Measurements from ENCODE around the gene GABPB1.
"Not testable (repeated sequence)": the region's sequence is repeated elsewhere in the genome, so short reads cannot be mapped to it uniquely, and the experiment has no call there.

GABPB1 gene

DNA sequence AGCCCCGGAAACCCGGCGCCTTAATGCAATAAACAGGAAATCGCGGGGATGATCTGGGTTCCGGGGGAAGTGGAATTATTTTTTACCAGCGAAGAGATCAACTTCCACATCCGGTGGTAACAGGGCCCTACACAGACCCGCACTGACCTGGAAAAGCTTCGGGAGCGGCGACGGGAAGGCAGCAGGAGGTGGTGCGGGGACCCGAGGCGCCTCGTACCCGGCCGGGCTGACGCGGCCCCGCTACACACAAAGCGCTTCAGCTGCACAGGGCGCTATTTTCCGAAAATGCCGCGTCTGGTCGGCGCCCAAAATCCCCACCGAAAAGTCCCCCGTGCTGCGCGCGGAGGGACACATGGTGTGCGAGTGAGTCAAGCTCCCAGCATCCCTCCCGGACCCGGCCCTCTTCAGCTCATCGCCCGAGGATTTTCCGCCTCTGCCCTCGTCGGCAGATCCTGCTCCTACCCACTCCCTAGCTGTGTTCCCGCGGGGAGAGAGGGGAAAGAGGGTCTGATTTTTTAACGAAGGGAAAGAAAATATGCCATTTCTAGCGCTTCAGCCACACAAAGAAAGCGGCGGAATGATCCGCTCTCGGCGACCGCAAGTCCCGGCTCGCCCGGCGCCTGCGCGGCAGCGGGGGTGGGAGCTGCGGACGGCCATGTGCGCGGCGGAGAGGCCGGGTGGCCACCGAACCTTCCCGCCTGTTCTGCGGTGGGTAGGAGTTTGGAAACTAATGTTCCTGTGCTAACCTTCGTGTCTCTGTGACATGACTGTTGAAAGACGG is at the start of gene GABPB1:
GABPB1 (minus strand) TSS at position 361 of the 781 bp plus-strand sequence. CDS start 45,400 bp downstream, outside the sequence.
- DNase-seq: peak; percentile 84

DNA sequence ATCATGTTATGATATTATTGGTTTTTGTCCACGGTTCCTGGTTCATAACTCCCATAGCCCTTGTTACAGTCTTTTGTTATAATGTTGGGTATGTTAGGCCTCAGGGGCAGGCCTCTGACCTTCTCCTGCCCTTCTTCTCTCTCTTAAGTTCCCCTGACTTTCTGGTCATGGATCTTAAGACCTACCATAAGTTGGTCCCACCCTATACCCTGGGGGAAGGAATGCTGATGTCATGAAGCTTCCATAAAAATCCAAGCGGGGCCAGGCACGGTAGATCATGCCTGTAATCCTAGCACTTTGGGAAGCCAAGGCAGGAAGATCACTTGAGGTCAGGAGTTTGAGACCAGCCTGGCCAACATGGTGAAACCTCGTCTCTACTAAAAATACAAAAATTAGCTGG is 36.6 kb upstream of the GABPB1 start:
- not testable (repeated sequence) for DNase-seq

DNA sequence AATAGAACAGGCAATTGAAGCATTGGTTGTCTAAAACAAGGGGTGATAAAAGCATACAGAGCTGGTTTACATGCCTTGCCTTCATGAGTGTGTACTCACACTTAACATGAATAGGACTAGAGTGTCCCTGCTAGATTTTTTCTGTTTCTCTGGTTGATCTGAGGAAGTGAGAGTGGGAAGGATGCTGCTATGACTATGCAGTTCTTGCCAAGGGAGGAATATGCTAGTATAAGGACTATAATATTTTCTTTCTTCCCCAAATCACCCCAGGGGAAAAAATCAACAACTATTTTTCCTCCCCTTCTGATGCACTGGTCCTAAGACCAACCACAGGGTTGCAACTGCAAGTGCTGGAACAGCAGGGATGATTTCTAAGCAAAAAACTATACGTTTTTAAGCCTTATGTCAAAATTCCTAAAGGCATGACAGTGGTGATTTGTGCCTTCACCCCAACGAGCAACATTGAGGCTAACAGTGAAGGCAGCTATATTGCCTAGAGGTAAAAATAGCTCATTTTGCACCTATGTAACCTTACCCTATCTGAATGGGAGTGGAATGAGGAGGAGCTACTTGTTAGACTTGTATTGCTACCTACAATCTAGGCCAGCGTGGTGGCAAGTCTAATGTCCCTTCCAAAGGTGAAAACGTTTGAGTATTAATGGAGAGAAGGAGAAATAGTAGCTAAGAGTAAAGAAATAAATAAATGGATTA is 35.7 kb upstream of the GABPB1 start:
- no peak for DNase-seq

DNA sequence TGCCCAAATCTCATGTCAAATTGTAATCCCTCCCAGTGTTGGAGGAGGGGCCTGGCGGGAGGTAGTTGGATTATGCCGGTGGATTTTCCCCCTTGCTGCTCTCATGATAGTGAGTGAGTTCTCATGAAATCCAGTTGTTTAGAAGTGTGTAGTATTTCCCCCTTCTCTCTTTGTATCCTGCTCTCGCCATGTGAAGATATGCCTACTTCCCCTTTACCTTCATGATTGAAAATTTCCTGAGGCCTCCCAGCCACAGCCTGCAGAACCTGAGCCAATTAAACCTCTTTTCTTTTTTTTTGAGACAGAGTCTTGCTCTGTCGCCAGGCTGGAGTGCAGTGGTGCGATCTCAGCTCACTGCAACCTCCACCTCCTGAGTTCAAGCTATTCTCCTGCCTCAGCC is 27.4 kb upstream of the GABPB1 start:
- DNase-seq: not testable (repeated sequence)

DNA sequence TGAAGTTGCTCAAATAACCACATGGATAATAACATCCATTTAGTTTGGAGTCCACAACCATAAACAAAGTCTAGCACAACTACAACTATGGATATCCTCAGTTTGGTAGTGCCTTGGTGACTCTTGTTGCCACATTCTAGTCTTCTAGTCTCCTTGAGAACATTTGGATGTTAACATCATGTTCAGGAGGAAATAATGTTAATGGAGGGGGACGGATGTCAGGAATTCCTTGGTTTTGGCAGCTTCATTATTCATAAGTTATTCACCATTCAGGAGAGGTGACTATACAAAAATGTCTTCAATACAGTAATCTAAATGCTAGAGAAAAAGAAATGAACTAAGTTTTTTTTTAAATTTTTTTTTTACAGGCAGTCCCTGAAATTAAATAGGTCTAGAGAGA is 26.4 kb upstream of the GABPB1 start:
- DNase-seq: no peak

DNA sequence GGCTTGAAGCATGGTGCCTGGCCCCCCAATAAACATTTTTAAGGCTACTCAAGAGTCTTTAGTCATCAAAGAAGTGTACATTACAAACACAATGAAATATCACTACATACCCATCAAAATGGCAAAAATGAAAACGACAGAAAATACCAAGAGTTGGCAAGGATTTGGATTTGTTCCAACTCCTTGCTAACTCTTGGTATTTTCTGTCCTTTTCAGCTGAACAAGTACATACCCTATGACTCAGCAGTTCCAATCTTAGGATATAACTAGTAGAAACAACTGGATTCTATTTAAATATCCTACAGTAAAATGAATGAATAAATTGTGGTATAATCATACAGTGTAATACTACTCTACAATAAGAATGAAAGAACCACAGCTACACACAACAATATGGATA is 25.1 kb upstream of the GABPB1 start:
- no peak for DNase-seq

DNA sequence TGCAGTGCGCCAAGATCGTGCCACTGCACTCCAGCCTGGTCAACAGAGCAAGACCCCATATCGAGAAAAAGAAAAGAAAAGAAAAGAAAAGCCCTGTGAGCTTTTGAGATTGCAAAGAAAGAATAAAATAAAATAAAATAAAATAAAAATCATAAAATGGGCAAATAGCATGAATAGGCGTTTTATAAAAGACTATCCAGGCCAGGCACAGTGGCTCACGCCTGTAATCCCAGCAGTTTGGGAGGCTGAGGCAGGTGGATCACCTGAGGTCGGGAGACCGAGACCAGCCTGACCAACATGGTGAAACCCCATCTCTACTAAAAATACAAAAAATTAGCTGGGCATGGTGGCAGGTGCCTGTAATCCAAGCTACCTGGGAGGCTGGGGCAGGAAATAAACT is 24.4 kb upstream of the GABPB1 start:
- not testable (repeated sequence) for DNase-seq

DNA sequence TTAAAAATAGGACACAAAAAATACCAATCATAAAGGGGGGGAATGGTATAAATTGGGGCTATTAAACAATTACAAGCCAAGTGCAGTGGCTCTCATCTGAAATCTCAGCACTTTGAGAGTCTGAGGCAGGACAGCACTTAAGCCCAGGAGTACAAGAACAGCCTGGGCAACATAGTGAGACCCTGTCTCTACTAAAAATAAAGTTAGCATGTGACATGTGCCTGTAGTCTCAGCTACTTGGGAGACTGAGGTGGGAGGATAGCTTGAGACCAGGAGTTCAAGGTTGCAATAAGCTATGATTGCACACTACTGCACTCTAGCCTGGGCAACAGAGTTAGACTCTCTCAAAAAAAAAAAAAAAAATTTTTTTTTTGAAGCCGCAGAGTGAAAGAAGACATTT is 23.8 kb upstream of the GABPB1 start:
- no peak for DNase-seq

DNA sequence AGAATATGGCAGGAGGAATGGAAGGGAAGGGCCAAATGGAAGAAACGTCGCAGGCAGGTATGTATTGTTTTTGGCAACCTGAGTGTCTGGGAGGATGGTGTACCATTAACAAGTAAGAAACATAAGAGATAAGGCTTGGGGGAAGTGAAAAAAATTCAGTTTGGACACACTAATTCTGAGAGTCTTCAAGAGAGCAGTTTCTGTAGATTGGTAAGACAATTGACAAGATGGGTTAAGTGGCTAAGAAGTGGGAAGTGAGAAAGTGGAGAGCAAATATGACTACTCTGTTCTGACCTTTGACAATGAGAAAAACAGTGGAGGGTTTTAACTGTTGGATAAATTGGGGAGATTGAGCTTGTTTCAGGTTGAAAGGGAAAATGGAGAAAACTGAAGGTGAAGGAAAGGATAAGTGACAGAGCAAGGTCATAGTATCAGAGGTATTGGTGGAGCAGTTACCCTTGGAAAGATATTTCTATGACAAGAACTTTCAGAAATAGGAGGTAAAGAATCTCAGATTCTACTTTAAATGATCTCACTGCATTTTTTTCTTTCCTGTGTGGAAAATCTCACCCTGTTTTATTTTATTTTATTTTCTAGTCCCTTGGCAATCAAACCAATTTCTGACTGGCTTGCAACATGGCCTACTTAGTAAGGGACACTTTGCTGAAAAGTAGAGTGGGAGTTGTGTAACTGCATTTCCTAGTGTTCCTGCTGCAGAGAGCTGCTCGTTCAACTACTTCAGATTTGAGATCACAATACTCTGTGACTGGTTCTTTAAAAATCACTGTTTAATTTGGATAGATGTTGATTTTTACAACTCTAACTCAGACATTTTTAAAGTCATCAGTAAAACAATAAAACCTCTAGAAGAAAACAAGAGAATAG is 23.1 kb upstream of the GABPB1 start:
- no peak for DNase-seq

DNA sequence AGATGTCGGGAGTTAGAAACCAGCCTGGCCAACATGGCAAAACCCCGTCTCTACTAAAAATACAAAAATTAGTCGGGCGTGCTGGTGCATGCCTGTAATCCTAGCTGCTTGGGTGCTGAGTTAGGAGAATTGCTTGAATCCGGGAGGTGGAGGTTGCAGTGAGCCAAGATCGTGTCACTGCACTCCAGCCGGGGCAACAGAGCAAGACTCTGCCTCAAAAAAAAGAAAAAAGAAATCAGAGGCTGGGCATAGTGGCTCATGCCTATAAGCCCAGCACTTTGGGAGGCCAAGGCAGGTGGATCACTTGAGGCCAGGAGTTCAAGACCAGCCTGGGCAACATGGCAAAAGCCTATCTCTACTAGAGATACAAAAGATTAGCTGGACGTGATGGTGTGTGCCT is 14.6 kb upstream of the GABPB1 start:
- DNase-seq: not testable (repeated sequence)

DNA sequence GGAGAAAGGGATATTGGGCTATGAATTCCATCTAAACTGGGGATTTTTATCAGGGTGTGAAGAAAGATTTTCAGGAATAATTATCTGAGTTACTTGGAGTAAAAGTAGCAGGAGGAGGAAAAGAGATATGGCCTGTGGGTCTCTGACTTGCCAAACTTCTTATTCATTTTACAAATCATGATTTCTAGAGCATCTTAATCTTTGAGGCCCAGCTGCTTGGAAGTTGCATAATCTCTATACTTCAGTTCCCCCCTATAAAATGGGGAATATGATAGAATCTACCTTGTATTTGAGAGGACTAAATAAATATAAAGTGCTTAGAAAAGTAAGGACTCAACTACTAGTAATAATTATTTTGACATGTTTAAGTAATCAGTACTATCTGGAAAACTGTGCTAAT is 11.0 kb upstream of the GABPB1 start:
- DNase-seq: no peak

DNA sequence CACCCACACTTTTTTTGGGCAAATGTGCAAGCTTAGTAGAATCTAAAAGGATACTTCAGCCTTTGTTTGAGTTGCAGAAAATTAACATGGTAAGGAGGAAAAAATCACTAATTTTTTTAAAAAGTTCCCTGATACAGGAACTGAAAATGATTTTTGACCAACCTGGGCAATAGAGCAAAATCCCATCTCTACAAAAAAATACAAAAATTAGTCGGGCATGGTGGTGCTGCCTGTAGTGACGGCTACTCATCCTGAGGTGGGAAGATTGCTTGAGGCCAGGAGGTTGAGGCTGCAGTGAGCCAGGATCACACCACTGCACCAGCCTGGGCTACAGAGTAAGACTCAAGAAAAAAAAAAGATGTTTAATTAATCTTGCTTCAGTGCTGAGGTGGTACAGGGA is 10.6 kb upstream of the GABPB1 start:
- DNase-seq: no peak

DNA sequence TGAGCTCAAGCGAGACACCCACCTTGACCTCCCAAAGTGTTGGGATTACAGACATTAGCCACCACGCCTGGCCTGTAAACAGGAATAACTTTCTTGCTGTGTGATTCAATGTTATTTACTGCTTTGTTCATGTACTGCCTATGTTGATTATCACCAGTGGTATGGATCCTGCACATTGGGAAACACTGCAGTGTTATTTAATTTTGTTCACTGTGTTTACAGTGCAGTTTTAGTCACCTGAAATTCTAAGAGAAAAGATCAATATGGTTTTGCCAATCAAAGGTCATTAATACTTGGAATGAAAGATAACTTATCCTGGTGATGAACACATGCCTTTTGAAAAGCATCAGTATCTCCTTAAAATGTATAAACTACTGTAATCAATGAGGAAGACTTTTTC is 8.6 kb upstream of the GABPB1 start:
- DNase-seq: no peak

DNA sequence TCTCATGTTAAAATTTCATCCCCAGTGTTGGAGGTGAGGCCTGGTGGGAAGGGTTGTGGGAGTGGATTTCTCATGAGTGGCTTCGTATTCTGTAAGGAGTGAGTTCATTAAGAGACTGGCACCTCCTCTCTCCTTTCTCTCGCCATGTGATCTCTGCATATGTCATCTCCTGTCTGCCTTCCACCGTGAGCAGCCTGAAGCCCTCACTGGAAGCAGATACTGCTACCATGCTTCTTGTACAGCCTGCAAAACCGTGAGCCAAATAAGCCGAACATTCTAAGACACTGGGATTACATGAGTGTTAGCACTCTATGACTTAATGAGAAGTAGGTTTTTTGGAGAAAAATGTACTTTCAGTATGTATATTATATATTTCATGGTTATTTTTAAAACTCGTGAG is 6.8 kb upstream of the GABPB1 start:
- DNase-seq: no peak

DNA sequence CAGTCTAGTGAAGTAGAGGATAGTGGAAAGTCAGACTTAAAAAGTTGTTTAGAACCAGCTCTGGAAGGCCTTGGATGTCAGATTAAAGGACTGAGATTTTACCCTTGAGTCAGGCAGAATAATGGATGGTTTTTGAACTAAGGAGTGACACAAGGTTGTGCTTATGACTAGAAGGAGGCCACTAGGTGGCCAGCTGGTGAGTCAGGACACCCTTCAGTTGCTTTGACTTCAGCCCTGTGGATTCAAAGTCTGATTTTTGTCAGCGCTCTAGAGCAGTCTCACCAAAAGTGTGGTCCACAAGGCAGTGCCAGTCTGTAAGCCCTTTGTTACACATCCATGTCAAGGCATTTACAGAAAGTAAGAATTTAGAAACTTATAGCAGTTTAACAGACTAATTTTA is 3.8 kb upstream of the GABPB1 start:
- DNase-seq: no peak

DNA sequence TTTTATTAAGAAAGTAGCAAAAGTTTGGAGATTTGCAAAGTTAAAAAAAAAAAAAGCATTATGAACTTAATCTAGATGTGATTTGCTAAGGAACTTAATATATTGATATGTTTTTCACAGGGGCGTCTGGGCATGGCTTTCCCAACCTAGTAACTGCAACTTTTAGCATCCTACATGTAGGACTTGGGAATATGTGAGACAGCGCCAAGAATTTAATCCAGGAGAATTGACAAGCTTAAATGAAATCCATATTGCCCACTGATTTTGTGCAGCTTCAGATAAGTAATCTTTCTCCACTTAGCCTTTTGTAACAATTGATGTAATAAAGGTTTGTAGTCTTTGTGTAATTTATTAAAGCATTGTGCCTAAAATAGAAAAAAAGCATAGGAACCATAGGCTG is 982 bp upstream of the GABPB1 start:
- no peak for DNase-seq

DNA sequence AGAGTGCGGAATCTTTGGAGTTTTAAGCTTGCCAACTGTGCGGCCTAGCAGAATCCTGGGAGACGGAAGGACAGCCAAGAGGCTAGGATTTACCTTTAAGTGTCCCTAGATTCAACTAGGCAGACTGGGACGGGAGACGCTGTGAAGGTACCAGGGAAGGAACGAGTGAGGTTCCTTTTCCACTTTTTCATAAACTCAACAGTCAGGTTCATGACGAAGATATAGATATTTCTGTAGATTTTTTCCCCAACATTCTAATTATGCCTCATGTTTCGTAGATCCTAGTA is 564 bp upstream of the GABPB1 start:
- no peak for DNase-seq

DNA sequence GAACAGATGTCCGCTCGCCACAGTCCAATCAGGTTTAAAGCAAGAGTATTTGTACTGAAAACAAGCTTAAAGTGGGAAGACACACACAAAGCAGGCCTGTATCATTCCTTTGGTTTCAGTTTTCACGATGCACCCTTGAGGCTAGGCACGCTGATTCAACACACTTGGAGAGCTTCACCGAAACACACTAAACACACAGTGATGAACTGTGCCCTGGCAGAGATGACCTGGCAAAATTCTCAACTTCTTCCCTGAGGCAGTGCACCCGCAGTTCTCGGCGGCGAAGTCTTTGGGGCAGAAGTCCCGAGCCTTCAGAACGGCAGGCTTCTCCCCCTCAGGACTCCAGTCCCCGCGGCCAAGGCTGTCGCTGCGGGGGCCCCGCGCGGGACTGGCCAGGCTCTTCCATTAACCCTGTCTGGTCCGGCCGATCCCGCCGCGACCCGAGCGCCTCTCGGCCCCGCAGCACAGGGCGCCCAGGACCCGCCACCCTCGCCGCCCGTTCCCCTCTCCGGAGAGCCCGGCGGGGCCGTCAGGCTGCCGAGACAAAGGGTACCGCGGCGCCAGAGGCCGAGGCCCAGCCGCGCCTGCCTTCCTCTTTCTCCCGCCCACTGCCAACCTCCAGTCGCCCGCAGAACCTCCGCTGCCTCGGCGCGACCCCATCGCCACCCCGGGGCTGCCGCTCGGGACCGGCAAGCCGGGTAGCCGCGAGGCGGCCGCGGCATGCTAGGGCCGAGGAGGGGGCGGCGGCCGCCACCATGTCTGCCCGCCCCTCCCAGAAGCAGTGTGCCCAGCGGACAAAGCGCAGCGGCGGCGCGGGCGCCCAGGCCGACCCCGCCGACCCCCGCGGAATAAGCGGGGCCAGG is 792 bp downstream of the GABPB1 start:
- DNase-seq: no peak

DNA sequence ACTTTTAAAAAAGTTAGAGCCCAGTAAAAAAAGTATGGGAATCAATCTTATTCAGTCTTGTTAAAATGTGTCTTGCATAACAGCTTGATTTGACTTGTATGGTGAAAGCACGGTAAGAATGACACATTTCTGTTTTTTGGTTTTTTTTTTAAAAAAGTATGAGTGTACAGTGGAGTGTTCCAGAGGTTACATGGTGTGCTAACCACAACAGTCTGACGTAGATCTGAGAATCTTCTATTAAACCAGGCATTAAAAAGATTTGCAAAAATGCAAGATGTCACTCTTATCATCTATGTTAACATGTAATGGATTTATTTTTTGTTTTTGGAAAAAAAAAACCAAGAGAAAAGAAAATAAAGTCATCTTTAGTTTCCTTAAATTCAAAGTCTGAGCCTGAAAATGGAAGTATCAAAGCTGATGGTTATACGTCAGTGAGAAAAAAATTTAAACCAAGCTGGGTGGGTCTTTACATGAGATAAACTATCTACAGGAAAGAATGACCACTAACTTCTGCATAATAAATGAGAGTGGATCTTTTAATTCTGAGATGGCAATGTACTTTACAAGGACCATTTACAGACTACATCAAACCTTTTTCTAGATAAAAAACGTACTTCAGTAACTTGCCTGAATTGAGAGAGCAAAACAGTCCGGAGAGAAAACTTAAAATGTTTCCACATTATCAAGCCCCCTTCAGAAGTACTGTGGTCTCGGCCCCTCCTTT is 1.6 kb downstream of the GABPB1 start:
- DNase-seq: no peak

DNA sequence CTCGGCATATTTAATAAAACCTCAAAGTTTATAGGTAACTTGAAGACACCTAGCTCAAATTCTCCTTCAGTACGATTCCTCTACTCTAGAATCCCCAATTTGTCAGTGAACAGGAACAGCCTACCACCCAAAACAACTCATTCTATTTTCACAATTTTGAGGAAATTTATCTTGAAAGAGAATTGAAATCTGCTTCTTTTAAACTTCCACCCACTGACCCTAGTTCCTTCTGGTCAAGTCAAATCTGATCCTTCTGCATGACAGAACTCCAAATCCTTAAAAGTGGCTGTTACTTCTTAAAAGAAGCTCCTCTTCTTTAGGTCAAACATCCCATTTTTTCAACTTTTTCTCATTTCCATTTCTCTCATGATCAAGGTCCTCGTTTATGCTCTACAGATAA is 4.4 kb downstream of the GABPB1 start:
- no peak for DNase-seq

DNA sequence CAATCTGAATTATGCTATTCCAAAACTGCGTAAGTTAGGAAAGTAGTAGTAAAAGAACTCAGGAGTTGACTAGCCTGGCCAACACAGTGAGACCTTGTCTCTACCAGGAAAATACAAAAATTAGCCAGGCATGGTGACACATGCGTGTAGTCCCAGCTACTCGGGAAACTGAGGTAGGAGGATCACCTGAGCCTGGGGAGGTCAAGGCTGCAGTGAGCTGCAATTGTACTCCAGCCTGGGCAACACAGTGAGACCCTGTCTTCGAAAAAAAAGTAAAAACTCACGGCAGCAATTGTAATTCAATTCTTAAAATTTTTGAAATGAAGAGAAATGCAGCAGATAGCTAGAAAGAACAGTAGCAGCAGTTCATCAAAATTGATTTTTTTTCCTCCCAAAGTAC is 9.7 kb downstream of the GABPB1 start:
- DNase-seq: no peak

DNA sequence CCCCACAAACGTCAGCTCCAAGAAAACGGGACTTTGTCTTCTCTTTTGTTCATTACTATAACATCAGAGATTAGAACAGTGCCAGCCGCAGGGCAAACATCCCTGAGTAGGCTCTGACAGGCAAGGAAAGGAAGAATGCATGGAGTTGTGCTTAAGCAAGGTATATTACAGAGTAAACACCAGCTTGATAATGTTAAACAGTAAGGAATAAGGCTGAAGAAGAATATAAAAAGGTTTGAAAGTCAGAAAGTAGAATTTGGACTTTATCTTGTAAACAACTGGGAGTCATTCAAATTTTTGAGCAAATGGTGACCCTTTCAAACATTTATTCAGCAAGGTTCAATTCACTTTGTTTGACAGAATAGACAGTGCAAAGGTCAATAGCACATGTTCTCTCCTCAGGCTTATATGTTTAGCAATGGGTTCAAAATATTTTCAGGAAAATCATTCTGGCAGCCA is 11.0 kb downstream of the GABPB1 start:
- DNase-seq: no peak
